RWPE2 (cell line): Measurements from ENCODE around the gene SCGB3A2.

Experiments used
- ATAC-seq: fragments of 200-7000 bp; cut with Tn5 transposase; 3 replicates; pipeline ENCODE4 v1.9.1; 2021; ENCODE audit warnings: low read depth
- DNase-seq: peaks from one replicate; pipeline ENCODE4 v3.0.0-alpha.2; 2020; ENCODE audit warnings: low spot score
- H3K27ac ChIP-seq: fragments of 450-650 bp; 2 replicates; pipeline ENCODE4 v1.5.1; 2017; ENCODE audit warnings: mild to moderate bottlenecking; ENCODE audit not compliant: poor library complexity, severe bottlenecking
- H3K27me3 ChIP-seq: fragments of 250-450 bp; sonication (Bioruptor Pico); 2 replicates; pipeline ENCODE4 v1.5.1; 2021; ENCODE audit warnings: mild to moderate bottlenecking, moderate library complexity; ENCODE audit not compliant: insufficient read depth, poor library complexity, severe bottlenecking
- H3K36me3 ChIP-seq: fragments of 250-450 bp; sonication (Bioruptor Pico); 2 replicates; pipeline ENCODE4 v1.5.1; 2020; ENCODE audit warnings: low read depth, mild to moderate bottlenecking, moderate library complexity
- H3K4me1 ChIP-seq: fragments of 250-450 bp; sonication (Bioruptor Pico); 2 replicates; pipeline ENCODE4 v1.5.1; 2021; ENCODE audit warnings: mild to moderate bottlenecking, moderate library complexity; ENCODE audit not compliant: insufficient read depth, poor library complexity, severe bottlenecking
- H3K4me3 ChIP-seq: fragments of 250-450 bp; sonication (Bioruptor Pico); 2 replicates; pipeline ENCODE4 v1.5.1; 2021; ENCODE audit warnings: mild to moderate bottlenecking, moderate library complexity; ENCODE audit not compliant: severe bottlenecking
- H3K9me3 ChIP-seq: fragments of 250-450 bp; sonication (Bioruptor Pico); 2 replicates; pipeline ENCODE4 v1.5.1; 2021; ENCODE audit warnings: mild to moderate bottlenecking, moderate library complexity; ENCODE audit not compliant: severe bottlenecking
- CTCF ChIP-seq: fragments of 450-650 bp; IDR thresholded peaks from one replicate; pipeline ENCODE4 v1.5.1; 2017; ENCODE audit warnings: mild to moderate bottlenecking, moderate library complexity; ENCODE audit not compliant: poor library complexity, severe bottlenecking

SCGB3A2 gene

DNA sequence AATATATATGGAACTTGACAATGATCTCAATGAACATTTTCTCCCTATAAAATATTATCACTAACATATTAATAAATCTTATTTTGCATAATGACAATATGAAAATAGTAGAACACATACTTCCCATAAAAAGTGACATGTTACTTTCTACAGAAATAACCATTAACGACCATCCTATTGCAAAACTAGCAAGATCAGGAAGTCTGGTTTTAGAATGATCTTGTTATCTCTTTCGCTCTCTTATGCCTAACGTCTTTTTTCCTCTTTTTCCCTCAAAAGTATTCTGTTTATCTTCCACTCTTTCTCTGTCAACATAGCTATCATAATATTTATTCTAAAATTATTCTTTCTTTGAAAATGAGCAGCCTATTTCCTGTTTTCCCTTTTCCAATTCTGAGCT, 49.4 kb downstream of the SCGB3A2 start:
- TF ChIP-seq CTCF: no peak
- no peaks in the 10 kb centered on the region for H3K4me1 ChIP-seq

DNA sequence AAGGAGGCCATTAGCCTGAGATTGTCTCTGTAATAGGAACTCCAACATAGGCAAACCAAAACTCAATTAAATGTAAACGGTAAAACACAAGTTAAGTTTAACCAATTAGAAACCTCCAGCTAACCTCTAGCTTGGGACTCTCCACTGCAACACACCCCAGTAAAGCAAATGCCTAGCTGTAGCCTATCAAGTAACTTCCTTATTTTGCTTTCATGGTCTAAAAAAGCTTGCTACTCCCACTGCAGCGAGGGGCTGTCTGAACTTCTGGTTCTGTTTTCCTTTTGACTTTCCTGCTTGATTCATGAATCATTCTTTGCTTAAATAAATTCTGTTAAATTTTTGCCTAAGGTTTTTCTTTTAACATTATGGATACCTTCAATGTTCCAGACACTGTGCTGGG, 52.3 kb downstream of the SCGB3A2 start:
- Histone ChIP-seq H3K4me3 (no peak overlapping the region), H3K27me3 (no peaks in the 10 kb centered on the region), H3K4me1 (no peaks in the 10 kb centered on the region), H3K36me3 (no peaks in the 10 kb centered on the region), H3K9me3 (no peaks in the 10 kb centered on the region), H3K27ac (no peak overlapping the region)
- ATAC-seq (no peak), DNase-seq (no peak)
- no peak for TF ChIP-seq CTCF

More for the DNA sequence above, 49.4 kb downstream of the SCGB3A2 start:
- Histone ChIP-seq H3K27ac (no peak overlapping the region), H3K4me3 (no peak overlapping the region), H3K9me3 (no peaks in the 10 kb centered on the region), H3K36me3 (no peaks in the 10 kb centered on the region), H3K27me3 (no peaks in the 10 kb centered on the region)
- ATAC-seq: no peak
- DNase-seq: no peak
